RPMI8226 (cell line): ENCODE measurements around the gene NGFR.

Source experiments
- DNase-seq: peaks from one replicate; pipeline ENCODE4 v3.0.0-alpha.2; 2015

The NGFR gene

DNA sequence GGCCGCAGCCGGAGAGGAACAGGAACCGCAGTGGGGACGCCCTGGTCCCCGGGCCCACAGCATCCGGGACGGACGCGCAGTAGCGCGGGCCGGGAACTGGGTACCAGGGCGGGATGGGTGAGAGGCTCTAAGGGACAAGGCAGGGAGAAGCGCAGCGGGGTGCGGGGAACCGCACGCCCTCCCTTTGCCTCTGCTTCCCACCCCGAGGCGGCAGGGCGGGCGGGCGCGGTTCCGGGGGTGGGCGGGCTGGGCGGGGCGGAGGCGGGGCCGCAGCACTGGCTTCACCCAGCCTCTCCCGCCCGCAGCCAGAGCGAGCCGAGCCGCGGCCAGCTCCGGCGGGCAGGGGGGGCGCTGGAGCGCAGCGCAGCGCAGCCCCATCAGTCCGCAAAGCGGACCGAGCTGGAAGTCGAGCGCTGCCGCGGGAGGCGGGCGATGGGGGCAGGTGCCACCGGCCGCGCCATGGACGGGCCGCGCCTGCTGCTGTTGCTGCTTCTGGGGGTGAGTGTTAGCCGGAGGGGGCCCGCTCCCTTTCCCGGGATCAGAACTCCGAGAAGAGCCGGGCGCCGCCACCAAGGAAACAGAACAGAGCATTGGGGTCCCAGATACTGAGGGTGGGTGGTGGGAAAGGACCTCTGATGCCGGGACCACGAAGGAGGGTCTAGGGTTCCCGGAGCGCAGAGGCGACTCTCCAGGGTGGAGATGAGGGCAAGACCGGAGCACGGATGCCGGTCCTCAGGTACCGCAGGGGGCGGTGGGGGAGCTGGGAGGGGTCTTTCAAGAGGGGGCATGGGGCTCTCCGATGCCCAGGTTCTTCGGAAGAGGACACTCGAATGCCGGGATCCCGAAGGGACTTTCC is at the start of gene NGFR:
NGFR (plus strand) TSS at position 308 of the 856 bp plus-strand sequence; CDS start at position 433, 125 bp downstream.
- DNase-seq, result peak; percentile 78

GRCh38 chr17:49445591-49445990 is 49.5 kb upstream of the NGFR start:
- no peak for DNase-seq

GRCh38 chr17:49447628-49448302 is 47.3 kb upstream of the NGFR start:
- DNase-seq, result no peak

DNA sequence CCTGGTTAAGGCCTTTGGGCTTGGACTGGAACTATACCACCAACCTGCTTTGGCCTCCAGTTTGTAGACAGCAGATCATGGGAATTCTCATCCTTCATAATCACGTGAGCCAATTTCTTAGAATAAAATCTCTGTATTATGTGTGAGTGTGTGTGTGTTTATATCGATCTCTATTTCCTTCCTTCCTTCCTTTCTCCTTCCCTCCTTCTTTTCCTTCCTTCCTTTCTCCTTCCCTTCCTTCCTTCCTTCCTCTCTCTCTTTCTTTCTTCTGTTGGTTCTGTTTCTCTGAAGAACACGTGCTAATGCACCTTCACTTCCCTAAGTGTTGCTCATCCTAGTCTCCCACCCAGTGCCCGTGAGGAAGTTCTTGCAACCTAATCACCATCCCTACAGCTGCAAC is 44.9 kb upstream of the NGFR start:
- no peak for DNase-seq

- DNase-seq, result no peak
Measured at GRCh38 chr17:49450735-49451134, 44.4 kb upstream of the NGFR start.

- DNase-seq, result peak; percentile 29
Measured at GRCh38 chr17:49452201-49452600, 42.9 kb upstream of the NGFR start.

- DNase-seq, result no peak
Measured at GRCh38 chr17:49452661-49453060, 42.4 kb upstream of the NGFR start.

GRCh38 chr17:49454050-49454449 is 41.0 kb upstream of the NGFR start:
- DNase-seq, result no peak

DNA sequence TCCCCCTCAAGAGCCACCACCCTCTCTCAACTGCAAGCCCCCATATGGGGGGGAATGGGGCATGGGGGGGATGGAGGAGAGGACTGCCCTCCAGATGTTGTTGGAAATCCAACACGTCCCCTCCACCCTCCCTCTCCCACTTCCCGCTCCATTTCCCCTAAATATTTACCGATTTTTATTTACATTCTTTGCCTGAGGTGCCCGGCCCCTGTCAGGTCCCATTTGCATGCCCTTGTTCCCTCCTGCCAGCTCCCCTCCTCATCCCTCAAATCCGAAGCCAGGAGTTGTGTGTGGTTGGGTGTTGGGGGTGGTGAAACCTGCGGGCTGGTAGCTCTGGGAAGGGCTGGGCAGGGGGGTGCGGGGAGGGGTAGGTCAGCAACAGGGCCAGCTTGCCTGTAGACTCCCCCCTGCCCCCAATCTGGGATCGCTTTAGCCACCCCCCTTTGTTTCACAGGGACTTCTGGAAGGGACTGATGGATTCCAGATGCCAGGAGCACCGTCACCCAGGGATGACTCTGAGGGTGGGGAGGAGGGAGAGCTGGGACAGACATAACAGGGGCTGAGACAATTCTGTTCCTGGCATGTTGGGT is 39.7 kb upstream of the NGFR start:
- no peak for DNase-seq

DNA sequence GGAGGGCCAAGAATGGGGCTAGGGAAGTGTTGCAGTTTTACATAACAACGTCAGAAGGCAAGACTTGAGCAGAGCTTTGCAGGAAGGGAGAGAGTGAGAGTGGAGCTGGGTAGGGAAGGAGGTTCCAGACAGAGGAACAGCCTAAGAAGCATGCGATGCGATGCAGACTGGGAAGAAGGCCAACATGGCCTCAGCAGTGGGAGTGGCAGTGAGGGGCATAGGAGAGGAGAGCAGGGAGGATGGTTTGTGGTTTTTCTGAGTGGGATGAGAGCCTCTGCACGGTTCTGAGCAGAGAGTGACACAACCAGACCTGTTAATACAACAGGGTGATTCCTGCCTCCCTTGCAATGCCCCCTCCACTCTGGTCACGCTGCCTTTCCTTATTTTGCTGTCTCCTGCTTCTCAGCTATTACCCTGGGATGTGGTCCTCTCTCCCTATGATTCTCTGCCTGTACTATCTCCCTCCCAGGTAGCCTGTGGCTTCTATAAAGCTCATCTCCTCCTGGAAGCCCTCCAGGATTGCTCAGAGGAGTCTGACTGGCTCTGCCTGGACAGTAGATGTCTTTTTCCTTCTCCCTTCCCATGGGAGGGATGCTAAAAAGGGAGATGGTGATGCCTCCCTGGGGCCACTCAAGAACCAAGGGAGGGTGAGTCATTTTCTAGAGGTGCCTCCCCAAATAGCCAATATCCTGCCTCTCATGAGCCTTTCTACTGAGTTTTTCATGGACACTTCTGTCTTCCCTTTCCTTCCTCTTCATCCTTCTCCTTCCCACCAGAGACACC is 38.7 kb upstream of the NGFR start:
- peak; percentile 29 for DNase-seq

DNA sequence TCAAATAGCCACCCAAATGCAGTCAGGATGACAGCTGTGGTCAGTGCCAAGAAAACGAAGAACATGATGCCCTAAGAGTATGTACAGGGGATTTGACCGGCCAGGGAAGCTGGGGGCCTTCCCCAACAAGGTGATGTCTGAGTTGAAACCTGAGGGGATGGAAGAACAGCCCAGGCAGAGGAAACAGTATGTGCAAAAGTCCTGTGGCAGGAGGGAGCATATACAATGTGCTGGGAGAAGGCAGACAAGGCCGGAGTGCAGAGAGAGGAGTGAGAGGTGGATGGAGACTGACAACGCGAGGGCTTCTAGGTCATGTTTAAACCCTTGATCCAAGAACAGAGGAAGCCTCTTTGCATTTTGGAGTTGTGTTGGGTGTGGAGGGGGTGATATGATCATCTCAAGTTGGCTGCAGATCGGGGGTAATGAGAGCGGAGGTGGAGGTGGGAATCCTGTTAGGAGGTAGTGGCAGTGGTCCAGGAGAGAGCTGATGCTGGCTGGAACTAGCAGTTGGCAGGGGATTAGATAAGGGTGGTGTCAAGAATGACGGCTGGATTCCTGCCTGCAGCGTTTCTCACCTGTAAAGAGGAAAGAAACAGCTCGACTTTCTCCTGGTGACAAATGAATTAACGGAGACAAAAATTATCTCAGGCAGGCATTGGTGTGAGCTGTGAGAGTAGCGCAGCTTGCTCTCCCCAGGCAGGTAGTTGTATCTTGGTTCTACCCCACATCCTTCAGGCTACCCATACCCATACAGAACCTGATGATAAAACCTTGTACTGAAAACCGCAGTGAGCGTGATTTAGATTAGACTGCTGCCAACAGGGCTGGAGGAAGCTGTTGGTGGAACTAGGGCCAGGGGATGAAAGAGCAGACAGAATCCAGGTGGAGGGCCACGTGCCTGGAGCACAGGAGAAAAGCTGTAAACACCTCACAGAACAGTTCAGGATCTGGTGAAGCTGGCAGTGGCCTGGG is 37.2 kb upstream of the NGFR start:
- no peak for DNase-seq

- DNase-seq, result no peak
Measured at GRCh38 chr17:49459401-49459984, 35.6 kb upstream of the NGFR start.

- DNase-seq, result no peak
Measured at GRCh38 chr17:49460401-49460800, 34.7 kb upstream of the NGFR start.

DNA sequence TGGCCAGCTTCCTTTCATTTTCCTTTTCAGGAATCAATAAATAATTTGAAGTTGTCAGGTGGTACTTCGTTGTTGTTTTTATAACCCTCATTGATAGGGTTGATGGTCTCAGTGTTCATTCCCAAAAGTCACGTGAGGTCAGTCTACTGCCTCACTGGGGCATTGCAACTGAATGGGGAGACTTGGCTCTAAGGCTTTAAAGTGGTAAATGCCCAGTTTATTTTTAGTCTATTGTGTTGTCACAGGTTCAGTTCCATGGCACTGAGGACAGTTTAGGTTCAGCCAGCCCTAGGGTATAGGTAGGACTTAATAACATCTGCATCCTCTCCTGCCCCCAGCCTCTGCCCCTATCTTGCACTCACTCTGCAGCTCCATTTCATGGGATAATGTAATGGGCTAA is 33.5 kb upstream of the NGFR start:
- no peak for DNase-seq

DNA sequence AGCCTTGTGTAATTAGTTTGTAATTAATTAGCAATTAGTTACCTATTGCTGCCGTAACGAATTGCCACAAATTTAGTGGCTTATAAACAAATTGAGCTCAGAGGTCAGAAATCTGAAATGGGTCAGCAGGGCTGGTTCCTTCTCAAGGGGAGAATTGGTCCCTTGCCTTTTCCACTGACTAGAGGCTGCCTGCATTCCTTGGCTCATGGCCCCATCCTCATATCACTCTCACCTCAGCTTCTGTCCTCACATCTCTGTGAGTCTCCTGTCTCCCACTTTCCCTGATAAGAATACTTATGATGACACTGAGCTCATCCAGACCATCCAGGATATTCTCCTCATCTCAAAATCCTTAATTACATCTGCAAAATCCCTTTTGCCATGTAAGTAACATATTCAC is 31.0 kb upstream of the NGFR start:
- no peak for DNase-seq

GRCh38 chr17:49465331-49465903 is 29.7 kb upstream of the NGFR start:
- DNase-seq, result no peak

GRCh38 chr17:49466436-49466835 is 28.7 kb upstream of the NGFR start:
- DNase-seq, result no peak

DNA sequence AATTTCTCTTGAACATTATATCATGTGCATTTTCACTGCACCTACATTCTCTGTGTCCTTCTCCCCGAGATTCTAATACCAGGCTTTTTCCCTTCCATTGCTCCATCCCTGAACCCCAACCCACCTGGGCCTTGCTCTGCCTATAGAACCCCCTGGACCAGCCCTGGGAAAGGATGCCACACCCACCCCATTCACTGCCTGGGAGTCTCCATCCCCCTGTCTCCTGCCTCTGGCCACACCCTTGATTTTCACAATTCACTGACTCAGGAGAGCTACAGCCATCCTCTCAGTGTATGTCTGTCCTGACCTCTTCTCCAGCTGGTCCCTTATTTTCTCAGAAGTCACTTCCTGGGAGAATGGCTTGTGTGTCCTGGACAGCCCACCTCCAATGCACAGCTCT is 27.9 kb upstream of the NGFR start:
- no peak for DNase-seq

DNA sequence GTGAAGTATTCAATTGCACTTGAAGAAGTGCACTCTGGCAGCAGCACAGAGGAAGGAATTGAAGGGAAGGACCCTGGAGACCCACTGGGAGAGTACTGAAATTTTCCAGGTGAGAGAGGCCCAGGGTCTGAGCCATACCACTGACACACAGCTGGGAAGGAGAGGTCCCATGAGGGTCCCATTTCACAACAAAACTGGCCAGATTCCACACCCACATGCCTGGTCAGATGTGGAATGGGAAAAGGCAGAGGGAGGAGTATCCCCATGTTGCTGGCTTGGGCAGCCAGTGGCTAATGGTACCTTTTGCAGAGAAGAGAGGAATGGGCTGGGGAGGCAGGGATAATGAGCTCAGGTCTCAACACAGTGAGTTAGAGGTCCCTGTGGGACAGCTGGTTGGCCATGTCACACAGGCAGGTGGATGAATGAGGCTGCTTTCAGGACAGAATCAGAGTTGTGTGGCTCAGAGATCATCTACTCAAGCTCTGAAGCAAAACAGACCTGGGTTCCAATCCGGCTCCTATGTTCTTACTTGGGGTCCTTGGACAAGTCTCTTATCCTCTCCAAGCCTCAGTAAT is 26.2 kb upstream of the NGFR start:
- DNase-seq, result no peak
